HG03060 (cell line): ENCODE data around the gene DOCK9.

Experiments used
- ATAC-seq: cut with Tn5 transposase; IDR thresholded peaks from one replicate; pipeline ENCODE4 v1.9.1; 2021; ENCODE audit warnings: low read depth, moderate number of reproducible peaks; ENCODE audit not compliant: unreplicated experiment

Gene DOCK9

DNA sequence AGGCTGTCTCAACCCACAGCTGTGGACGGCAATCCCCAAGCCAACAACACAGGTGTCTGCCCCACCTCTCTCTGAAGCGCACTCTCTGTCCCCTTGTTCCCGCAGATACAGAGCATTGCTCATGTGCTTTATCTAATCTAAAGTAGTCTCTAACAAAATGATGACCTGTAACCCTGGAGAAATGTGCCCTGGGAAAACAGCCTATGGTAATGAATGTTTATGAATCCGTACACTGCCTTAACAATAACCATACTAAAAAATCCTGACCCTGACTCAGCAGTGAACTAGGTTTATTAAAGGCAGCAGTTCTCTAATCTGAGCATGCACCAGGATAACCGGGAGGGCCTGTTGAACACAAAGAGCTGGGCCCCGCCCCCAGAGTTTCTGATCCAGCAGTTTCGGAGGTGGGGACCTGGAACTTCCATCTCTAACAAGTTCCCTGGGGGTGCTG is 174.7 kb downstream of the DOCK9 start:
- ATAC-seq: no peak

DNA sequence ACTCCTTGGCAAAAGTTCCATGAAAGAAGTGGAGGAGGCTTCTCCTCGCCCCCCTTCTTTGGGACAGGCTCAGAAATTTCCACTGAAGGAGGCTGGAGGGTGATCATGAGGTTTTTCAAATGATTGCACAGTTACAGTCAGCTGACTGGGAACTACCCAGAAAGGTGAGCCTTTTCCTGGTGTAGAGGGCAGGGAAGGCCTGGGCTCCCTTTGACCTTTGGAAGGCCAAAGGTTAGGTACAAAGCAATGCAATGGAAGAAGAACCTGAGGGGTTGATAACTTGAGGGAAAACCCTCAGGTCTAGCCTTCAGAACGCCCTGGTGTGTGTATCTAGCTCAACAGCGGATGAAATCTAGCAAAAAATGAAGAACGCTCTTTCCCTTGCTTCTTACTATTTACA is 175.3 kb downstream of the DOCK9 start:
- ATAC-seq: no peak

GRCh38 chr13:98801626-98802418 is 176.0 kb downstream of the DOCK9 start:
- ATAC-seq: no peak

DNA sequence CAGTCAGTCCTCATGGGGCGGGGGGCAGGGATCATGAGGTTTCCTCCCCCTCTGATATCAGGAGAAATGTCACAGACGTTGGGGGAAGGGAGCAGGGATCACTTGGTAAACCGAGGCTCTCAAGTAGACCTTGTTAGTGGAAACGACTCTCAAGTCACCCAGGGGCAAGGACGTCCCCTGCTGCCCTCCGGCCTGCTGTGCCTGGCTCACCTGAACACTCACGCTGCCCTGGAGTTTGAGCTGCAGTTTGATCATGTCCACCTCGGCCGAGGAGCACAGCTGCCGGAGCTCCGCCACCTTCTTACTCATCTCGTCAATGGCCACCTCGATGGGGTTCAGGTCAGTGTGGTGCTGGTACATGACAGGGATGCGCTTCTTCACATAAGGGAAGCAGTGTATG is 177.8 kb downstream of the DOCK9 start:
- ATAC-seq: no peak

DNA sequence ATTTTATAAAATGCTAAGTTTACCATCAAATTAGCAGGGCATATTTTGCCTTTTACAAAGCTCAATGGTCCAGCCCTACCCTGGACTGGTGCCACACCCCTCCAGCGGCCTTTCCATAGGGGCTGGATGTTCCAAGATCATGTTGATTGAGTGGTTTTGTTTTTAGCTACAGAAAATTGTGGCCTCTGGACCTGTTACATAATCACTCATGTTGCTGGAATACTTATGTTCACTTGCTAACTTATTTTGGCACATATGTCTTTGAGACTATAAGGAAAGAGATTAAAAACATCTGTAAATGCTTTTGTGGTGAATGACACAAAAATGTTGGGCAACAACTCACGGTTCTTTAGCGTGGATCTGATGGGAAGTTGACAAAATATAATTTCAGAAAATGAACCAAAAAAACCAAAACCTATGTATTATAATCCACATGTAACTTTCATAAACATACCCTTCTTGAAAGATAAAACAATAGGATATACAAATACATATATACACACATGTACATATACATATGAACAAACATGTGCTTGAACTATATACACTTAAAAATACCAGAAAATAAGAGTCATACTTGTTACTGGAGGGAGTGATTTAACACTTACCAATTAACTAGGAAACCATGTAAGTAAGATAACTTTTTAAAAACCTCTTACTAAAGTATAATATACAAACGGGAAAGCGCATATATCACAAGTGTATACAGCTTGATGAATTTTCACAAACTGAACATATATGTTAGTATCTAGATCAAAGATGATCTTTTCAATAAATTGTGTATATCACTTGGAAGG is 178.8 kb downstream of the DOCK9 start:
- no peak for ATAC-seq

- no peak for ATAC-seq
Observed at GRCh38 chr13:98797456-98797855, 180.4 kb downstream of the DOCK9 start.

- ATAC-seq: no peak
Observed at GRCh38 chr13:98796798-98797197, 181.1 kb downstream of the DOCK9 start.

DNA sequence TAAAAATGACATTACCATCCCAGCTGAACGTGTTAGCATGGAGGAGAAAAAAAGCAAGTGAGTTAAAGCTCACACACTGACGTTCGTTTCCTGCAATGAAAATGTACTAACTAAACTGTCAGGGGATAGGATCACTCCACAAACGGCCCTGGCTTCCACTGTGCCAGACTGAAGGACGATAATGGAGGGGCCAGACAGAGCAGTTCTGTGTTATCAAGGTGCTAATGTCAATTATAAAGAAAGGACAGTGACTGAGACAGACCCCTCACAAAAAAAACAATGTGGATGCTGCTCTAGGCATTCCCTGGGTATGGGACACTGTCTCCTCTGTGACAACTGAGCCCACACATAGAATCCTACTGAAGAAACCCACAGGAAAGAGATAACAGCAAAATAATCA is 181.7 kb downstream of the DOCK9 start:
- ATAC-seq: no peak

DNA sequence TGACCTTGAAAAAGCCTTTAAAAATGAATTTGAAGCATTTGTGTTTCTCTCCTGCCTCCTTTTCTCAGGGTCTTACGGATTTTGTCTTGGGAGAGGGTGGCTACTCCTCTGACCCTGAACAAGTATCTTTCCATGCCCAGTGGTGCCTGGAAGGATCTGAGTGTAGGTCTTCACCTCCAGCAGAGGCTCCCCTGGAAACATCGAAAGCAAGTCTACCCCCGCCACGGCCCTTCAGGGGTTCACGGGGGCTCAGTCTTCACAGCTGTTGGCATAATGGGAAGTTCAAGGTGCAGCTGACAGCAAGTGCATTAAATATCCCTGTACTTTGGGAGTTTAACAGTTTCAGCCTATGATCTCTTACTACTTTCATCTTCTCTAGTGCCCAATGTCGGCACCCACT is 182.6 kb downstream of the DOCK9 start:
- ATAC-seq: no peak

- no peak for ATAC-seq
Observed at GRCh38 chr13:98794498-98794897, 183.4 kb downstream of the DOCK9 start.

GRCh38 chr13:98792785-98793495 is 184.9 kb downstream of the DOCK9 start:
- ATAC-seq: no peak

DNA sequence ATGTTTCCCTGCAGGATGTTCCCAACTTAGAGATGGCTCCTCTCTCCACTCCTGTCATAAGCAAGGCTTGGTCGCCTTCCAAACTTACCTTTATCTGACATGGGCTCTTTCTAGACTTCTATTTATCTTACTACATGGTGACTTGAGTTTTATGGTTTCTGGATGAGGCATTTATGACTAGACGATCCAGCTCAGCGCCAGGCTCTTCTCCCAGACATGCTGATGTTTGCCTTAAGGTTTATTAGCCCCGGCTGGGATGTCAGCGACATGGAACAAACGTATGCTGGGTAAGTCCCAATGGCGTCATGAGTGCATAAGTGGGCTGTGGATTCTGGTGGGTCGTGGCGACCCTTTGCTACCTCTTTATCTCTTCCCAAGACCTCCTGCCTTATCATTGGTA is 185.5 kb downstream of the DOCK9 start:
- no peak for ATAC-seq

- no peak for ATAC-seq
Observed at GRCh38 chr13:98791611-98792010, 186.3 kb downstream of the DOCK9 start.

DNA sequence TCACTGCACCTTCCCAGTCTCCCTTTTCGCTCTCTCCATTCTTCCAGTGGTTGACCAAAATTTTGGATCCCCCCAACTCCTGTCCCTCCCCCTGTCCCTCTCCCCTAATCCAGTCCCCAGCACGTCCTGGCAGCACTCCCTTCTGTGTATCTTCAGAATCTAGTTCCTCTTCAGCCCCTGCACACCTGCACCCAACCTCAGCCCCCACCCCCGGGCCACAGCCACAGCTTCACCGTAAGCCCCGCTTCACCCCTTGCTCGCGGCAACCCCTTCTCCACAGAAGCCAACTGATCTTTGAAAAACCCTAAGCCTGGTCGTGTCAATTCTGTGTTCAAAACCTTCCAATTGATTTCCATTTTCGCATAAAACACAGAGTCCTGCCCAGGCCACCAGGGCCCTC is 189.9 kb downstream of the DOCK9 start:
- ATAC-seq: no peak

GRCh38 chr13:98787173-98787572 is 190.7 kb downstream of the DOCK9 start:
- ATAC-seq: no peak

GRCh38 chr13:98786023-98786422 is 191.8 kb downstream of the DOCK9 start:
- no peak for ATAC-seq

GRCh38 chr13:98785405-98785804 is 192.5 kb downstream of the DOCK9 start:
- ATAC-seq: no peak

GRCh38 chr13:98784666-98785065 is 193.2 kb downstream of the DOCK9 start:
- ATAC-seq: no peak

- no peak for ATAC-seq
Observed at GRCh38 chr13:98783856-98784478, 193.9 kb downstream of the DOCK9 start.

DNA sequence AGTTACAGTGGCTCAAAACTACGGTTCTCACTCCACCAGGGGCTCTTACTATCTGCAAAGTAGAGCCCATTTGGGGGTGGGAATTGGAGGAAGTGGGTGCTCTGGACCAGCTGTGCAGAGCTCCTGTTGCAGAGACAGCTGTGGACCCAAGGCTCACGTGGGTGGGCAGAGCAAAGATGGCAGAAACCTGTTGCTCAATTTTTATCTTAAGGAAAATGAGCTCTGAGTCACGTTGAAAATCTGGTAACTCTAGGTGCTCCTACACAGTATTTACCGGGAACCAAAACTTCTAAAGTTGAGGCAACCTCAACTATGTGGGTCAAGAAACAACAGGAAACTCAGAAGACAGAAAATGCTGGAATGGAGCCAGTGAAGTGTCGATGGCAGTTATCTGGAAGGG is 195.2 kb downstream of the DOCK9 start:
- ATAC-seq: no peak

GRCh38 chr13:98781905-98782304 is 196.0 kb downstream of the DOCK9 start:
- ATAC-seq: no peak
